Non-pigmented ciliary epithelial cell (primary cell): ENCODE measurements around the gene PTPRT.

Source experiments
- DNase-seq: peaks from one replicate; pipeline ENCODE4 v3.0.0-alpha.2; 2010; ENCODE audit warnings: low read depth

PTPRT gene

GRCh38 chr20:42376131-42376530, 813.6 kb downstream of the PTPRT start:
- DNase-seq, result no peak

GRCh38 chr20:42373049-42373448, 816.7 kb downstream of the PTPRT start:
- DNase-seq, result no peak

GRCh38 chr20:42370075-42370474, 819.6 kb downstream of the PTPRT start:
- no peak for DNase-seq

GRCh38 chr20:42368910-42369309, 820.8 kb downstream of the PTPRT start:
- DNase-seq, result no peak

GRCh38 chr20:42366626-42367025, 823.1 kb downstream of the PTPRT start:
- no peak for DNase-seq

- no peak for DNase-seq
Observed at GRCh38 chr20:42364446-42364845, 825.3 kb downstream of the PTPRT start.

GRCh38 chr20:42361402-42361970, 828.2 kb downstream of the PTPRT start:
- DNase-seq, result no peak

GRCh38 chr20:42360621-42361020, 829.1 kb downstream of the PTPRT start:
- DNase-seq, result no peak

- no peak for DNase-seq
Observed at GRCh38 chr20:42359617-42360016, 830.1 kb downstream of the PTPRT start.

- DNase-seq, result no peak
Observed at GRCh38 chr20:42352096-42352495, 837.6 kb downstream of the PTPRT start.

- no peak for DNase-seq
Observed at GRCh38 chr20:42350521-42350920, 839.2 kb downstream of the PTPRT start.

- no peak for DNase-seq
Observed at GRCh38 chr20:42346189-42347170, 843.2 kb downstream of the PTPRT start.

GRCh38 chr20:42341654-42342053, 848.1 kb downstream of the PTPRT start:
- no peak for DNase-seq

GRCh38 chr20:42340368-42340767, 849.3 kb downstream of the PTPRT start:
- no peak for DNase-seq

- no peak for DNase-seq
Observed at GRCh38 chr20:42338294-42339201, 851.2 kb downstream of the PTPRT start.

- DNase-seq, result no peak
Observed at GRCh38 chr20:42336576-42336975, 853.1 kb downstream of the PTPRT start.

GRCh38 chr20:42319252-42320013, 870.3 kb downstream of the PTPRT start:
- DNase-seq, result no peak

- DNase-seq, result no peak
Observed at GRCh38 chr20:42313704-42314103, 876.0 kb downstream of the PTPRT start.

- DNase-seq, result no peak
Observed at GRCh38 chr20:42309050-42309449, 880.7 kb downstream of the PTPRT start.

GRCh38 chr20:42308171-42308570, 881.5 kb downstream of the PTPRT start:
- DNase-seq, result no peak

- no peak for DNase-seq
Observed at GRCh38 chr20:42295592-42295991, 894.1 kb downstream of the PTPRT start.

GRCh38 chr20:42294976-42295375, 894.7 kb downstream of the PTPRT start:
- no peak for DNase-seq
